ENCODE results near the gene PLXND1.

DNA sequence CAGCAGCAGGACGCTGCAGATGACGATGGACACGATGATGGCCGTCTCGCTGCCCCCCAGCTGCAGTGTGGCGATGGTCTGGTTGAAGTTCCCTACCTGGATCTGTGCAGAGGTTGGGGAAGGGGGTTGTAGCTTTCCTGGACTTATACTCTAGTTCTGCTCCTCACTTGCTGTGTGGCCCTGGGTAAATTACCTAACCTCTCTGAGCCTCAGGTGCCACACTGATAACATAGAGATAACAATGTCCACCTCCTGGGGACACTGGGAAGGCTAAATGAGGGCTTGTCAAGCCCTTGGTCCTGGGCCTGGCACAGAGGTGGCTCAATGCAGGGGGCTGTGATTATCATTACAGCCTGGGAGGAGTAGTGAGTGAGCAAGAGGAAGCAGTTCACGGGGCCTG lies 36.6 kb downstream of the PLXND1 start:
- TF ChIP-seq CTCF (IDR thresholded peaks at IDR 0.05) (no peak), POLR2A (IDR thresholded peaks at IDR 0.05) (no peak)

Data from lower leg skin (tissue), 3 donors.